IMR-90 (cell line): ENCODE data around the gene BCL2L1. TPM values are rescaled to one million over a fixed set of nuclear protein-coding genes. Genes with fewer than 3 reads are reported as not detected.
A peak's percentile ranks its signal among the peaks of the same experiment; 100 is the strongest.

ENCODE experiments used
- ATAC-seq: fragments of 200-7000 bp; cut with Tn5 transposase; 2 replicates; pipeline ENCODE4 v1.9.1; 2020; ENCODE audit warnings: low read depth, mild to moderate bottlenecking, moderate library complexity
- BruUV-seq: library from RNA; stranded (reverse); fragments of 400-500 nt; replicated peaks from 2 replicates; lab custom pipeline; 2021; lab: Mats Ljungman, UMichigan
- CTCF ChIA-PET: fragments of 300-600 bp; formaldehyde crosslinking; extraction: SDS; loops from one replicate; lab custom pipeline; 2021; ENCODE audit warnings: antibody characterized with exemption; lab: Yijun Ruan, JAX
- POLR2A ChIA-PET: fragments of 300-600 bp; sonication (Branson Sonifier 250); formaldehyde crosslinking; loops from one replicate; lab custom pipeline; 2022; ENCODE audit warnings: antibody characterized with exemption; ENCODE audit not compliant: unreplicated experiment; lab: Charles Lee
- DNase-seq: peaks from one replicate; pipeline ENCODE4 v3.0.0; 2013
- H2AFZ ChIP-seq: replicated peaks from 2 replicates; pipeline ENCODE3; 2013; ENCODE audit warnings: low read length, mild to moderate bottlenecking; ENCODE audit not compliant: poor library complexity
- H2AK5ac ChIP-seq: 2 replicates; pipeline ENCODE4 v1.6.1; 2013; ENCODE audit warnings: low read depth, low read length, inconsistent platforms
- H2AK9ac ChIP-seq: replicated peaks from 2 replicates; pipeline ENCODE3; 2013; ENCODE audit warnings: mild to moderate bottlenecking, low read depth, low read length, moderate library complexity; ENCODE audit not compliant: poor library complexity
- H2BK120ac ChIP-seq: 2 replicates; pipeline ENCODE4 v1.6.1; 2013; ENCODE audit warnings: low read depth, low read length, inconsistent platforms
- H2BK15ac ChIP-seq: 3 replicates; pipeline ENCODE4 v1.6.1; 2013; ENCODE audit warnings: low read depth, low read length, inconsistent platforms
- H2BK20ac ChIP-seq: 2 replicates; pipeline ENCODE4 v1.6.1; 2013; ENCODE audit warnings: low read depth, mild to moderate bottlenecking, inconsistent platforms, low read length, moderate library complexity
- H2BK5ac ChIP-seq: 2 replicates; pipeline ENCODE4 v1.6.1; 2013; ENCODE audit warnings: mild to moderate bottlenecking, low read depth, low read length, inconsistent platforms; ENCODE audit not compliant: poor library complexity, severe bottlenecking
- H3K14ac ChIP-seq: replicated peaks from 2 replicates; pipeline ENCODE4 v1.6.1; 2013; ENCODE audit warnings: low read depth, low read length, inconsistent platforms
- H3K18ac ChIP-seq: 2 replicates; pipeline ENCODE4 v1.6.1; 2013; ENCODE audit warnings: low read depth, low read length, control low read depth
- H3K23ac ChIP-seq: 2 replicates; pipeline ENCODE4 v1.6.1; 2013; ENCODE audit warnings: low read depth, low read length, inconsistent platforms
- H3K27ac ChIP-seq: 2 replicates; pipeline ENCODE4 v1.5.1; 2013; ENCODE audit warnings: mild to moderate bottlenecking, control low read depth, low read length; ENCODE audit not compliant: insufficient read depth
- H3K27me3 ChIP-seq: 2 replicates; pipeline ENCODE4 v1.6.1; 2013; ENCODE audit warnings: low read length; ENCODE audit not compliant: control insufficient read depth, insufficient read depth
- H3K36me3 ChIP-seq: 2 replicates; pipeline ENCODE4 v1.6.1; 2013; ENCODE audit warnings: low read length, mixed read lengths; ENCODE audit not compliant: control insufficient read depth, insufficient read depth
- H3K4ac ChIP-seq: 2 replicates; pipeline ENCODE4 v1.6.1; 2013; ENCODE audit warnings: low read depth, low read length, inconsistent platforms
- H3K4me1 ChIP-seq: 2 replicates; pipeline ENCODE4 v1.6.1; 2013; ENCODE audit warnings: low read length, mixed read lengths; ENCODE audit not compliant: control insufficient read depth, insufficient read depth
- H3K4me2 ChIP-seq: 2 replicates; pipeline ENCODE4 v1.6.1; 2013; ENCODE audit warnings: low read depth, mild to moderate bottlenecking, control low read depth, low read length, moderate library complexity
- H3K4me3 ChIP-seq: 2 replicates; pipeline ENCODE4 v1.5.1; 2013; ENCODE audit warnings: low read depth, mild to moderate bottlenecking, control low read depth, low read length, moderate library complexity; ENCODE audit not compliant: insufficient read depth
- H3K56ac ChIP-seq: 2 replicates; pipeline ENCODE4 v1.6.1; 2013; ENCODE audit warnings: low read length, inconsistent platforms; ENCODE audit not compliant: insufficient read depth; ENCODE audit errors: extremely low read depth
- H3K79me1 ChIP-seq, 2 experiments: 2 replicates each; pipeline ENCODE4 v1.6.1; 2013; ENCODE audit warnings: low read length in 2 of 2, inconsistent platforms in 1 of 2, low read depth in 1 of 2
- H3K9ac ChIP-seq: 2 replicates; pipeline ENCODE4 v1.6.1; 2013; ENCODE audit warnings: low read depth, low read length, control low read depth
- H3K9me1 ChIP-seq: 2 replicates; pipeline ENCODE4 v1.6.1; 2013; ENCODE audit warnings: low read length, inconsistent platforms; ENCODE audit not compliant: insufficient read depth
- H3K9me3 ChIP-seq: 2 replicates; pipeline ENCODE4 v1.6.1; 2013; ENCODE audit warnings: low read length; ENCODE audit not compliant: control insufficient read depth, insufficient read depth
- H4K20me1 ChIP-seq: 2 replicates; pipeline ENCODE4 v1.6.1; 2013; ENCODE audit warnings: low read length, inconsistent platforms; ENCODE audit not compliant: insufficient read depth
- H4K5ac ChIP-seq: 2 replicates; pipeline ENCODE4 v1.6.1; 2013; ENCODE audit warnings: mild to moderate bottlenecking, low read depth, low read length, control low read depth
- H4K8ac ChIP-seq, 2 experiments: 2 replicates each; pipeline ENCODE4 v1.6.1; 2013; ENCODE audit warnings: low read depth in 2 of 2, low read length in 2 of 2, control low read depth in 1 of 2, inconsistent platforms in 1 of 2
- H4K91ac ChIP-seq: 2 replicates; pipeline ENCODE4 v1.6.1; 2013; ENCODE audit warnings: low read depth, low read length, inconsistent platforms; ENCODE audit not compliant: insufficient read depth
- CEBPB ChIP-seq: IDR thresholded peaks from 2 replicates; pipeline ENCODE4 v1.6.1; 2012; ENCODE audit warnings: low read depth, low read length, improper control_type of control experiment
- CHD1 ChIP-seq: IDR thresholded peaks from 2 replicates; pipeline ENCODE4 v1.6.1; 2012; ENCODE audit warnings: low read depth, low read length, improper control_type of control experiment
- CTCF ChIP-seq: conservative IDR thresholded peaks from 2 replicates; pipeline ENCODE4 v1.5.1; 2012; ENCODE audit warnings: mild to moderate bottlenecking, low read depth, low read length, improper control_type of control experiment
- ELK1 ChIP-seq: fragments of 150-350 bp; IDR thresholded peaks from 2 replicates; pipeline ENCODE4 v1.6.1; 2016; ENCODE audit warnings: low read depth, mild to moderate bottlenecking, low read length, moderate library complexity, borderline replicate concordance
- FOS ChIP-seq: fragments of 150-350 bp; IDR thresholded peaks from 2 replicates; pipeline ENCODE4 v1.6.1; 2016; ENCODE audit warnings: low read depth, low read length
- MAFK ChIP-seq: IDR thresholded peaks from 2 replicates; pipeline ENCODE4 v1.6.1; 2012; ENCODE audit warnings: low read depth, low read length, improper control_type of control experiment
- MAZ ChIP-seq: IDR thresholded peaks from 2 replicates; pipeline ENCODE4 v1.6.1; 2012; ENCODE audit warnings: low read depth, mild to moderate bottlenecking, low read length, improper control_type of control experiment, moderate library complexity, borderline replicate concordance
- MXI1 ChIP-seq: IDR thresholded peaks from 2 replicates; pipeline ENCODE4 v1.6.1; 2012; ENCODE audit warnings: low read depth, mild to moderate bottlenecking, low read length, moderate library complexity, borderline replicate concordance
- NFE2L2 ChIP-seq: fragments of 150-350 bp; IDR thresholded peaks from 2 replicates; pipeline ENCODE4 v1.6.1; 2016; ENCODE audit warnings: low read depth, mild to moderate bottlenecking, low read length
- RAD21 ChIP-seq: IDR thresholded peaks from 2 replicates; pipeline ENCODE4 v1.6.1; 2012; ENCODE audit warnings: low read length, improper control_type of control experiment
- RFX5 ChIP-seq: IDR thresholded peaks from 2 replicates; pipeline ENCODE4 v1.8.0; 2012; ENCODE audit warnings: low read depth, mild to moderate bottlenecking, low read length, moderate library complexity
- SMC3 ChIP-seq: fragments of 150-350 bp; IDR thresholded peaks from 2 replicates; pipeline ENCODE4 v1.6.1; 2016; ENCODE audit warnings: low read depth, mild to moderate bottlenecking, antibody characterized with exemption, low read length, moderate library complexity
- USF2 ChIP-seq: fragments of 150-350 bp; IDR thresholded peaks from 2 replicates; pipeline ENCODE4 v1.6.1; 2017; ENCODE audit warnings: mild to moderate bottlenecking, antibody characterized with exemption, low read length, low read depth
- WGBS, 2 experiments: methylation state at CpG; one replicate each; pipeline versions ENCODE4 v1.1.5 to v1.1.7; 2013; ENCODE audit warnings: missing lambda C conversion rate in 2 of 2; ENCODE audit not compliant: insufficient read length in 1 of 2; ENCODE audit errors: extremely low coverage in 2 of 2; 5-methylcytosine and 5-hydroxymethylcytosine counted together
- dilution Hi-C: fragments of 300-500 bp; cut with HindIII; formaldehyde crosslinking; loops from one replicate; pipeline ENCODE4 v1.14.3; 2018; ENCODE audit warnings: low sequenced_read_pairs; ENCODE audit not compliant: unreplicated experiment
- in situ Hi-C: fragments of 300-500 bp; cut with MboI; formaldehyde crosslinking; loops from 3 replicates; pipeline ENCODE4 v1.14.3; 2019; ENCODE audit warnings: low sequenced_read_pairs, inconsistent platforms, mixed read lengths
- intact Hi-C: fragments of 100-400 bp; cut with micrococcal nuclease; formaldehyde crosslinking; loops from 2 replicates; pipeline ENCODE4 v1.10.0; 2022
- polyA plus RNA-seq, 3 experiments: library from polyadenylated mRNA; depleted of rRNA; stranded (reverse); fragments of >200 nt; gene quantifications; 2 replicates each; pipeline ENCODE4 v1.2.3, GENCODE V29; 2012; ENCODE audit warnings: low replicate concordance in 1 of 3
- total RNA-seq: library from RNA; depleted of rRNA; stranded (reverse); fragments of >200 nt; gene quantifications from 2 replicates; pipeline ENCODE4 v1.2.3, GENCODE V29; 2012

Gene BCL2L1
- total and polyA plus RNA-seq, 2 of the 4 experiments (the other 2 are of a cell fraction): 40.2 to 41.9 TPM

- no peak overlapping the region for H2AK9ac ChIP-seq
- peak overlapping the region; percentile 61; the same call in 1 of the 2 replicates for H2BK120ac ChIP-seq
- H3K9ac ChIP-seq: peak overlapping the region; percentile 27; the same call in 1 of the 2 replicates
- no peaks in the 10 kb centered on the region for H3K27me3 ChIP-seq
- peak overlapping the region; percentile 24; the same call in 1 of the 2 replicates for H3K18ac ChIP-seq
- H4K8ac ChIP-seq: peak overlapping the region in 1 of 2 experiments; percentile 70; a peak in 2 of 4 replicates
- H2BK5ac ChIP-seq: peak overlapping the region; percentile 22
- no peaks in the 10 kb centered on the region for H3K9me3 ChIP-seq
- BruUV-seq: no TSS peak
- dilution Hi-C loops: no loop called here
- H4K5ac ChIP-seq: peak overlapping the region; percentile 74
- intact Hi-C loops: no loop called here
- H2AFZ ChIP-seq: no peak overlapping the region
- H3K4me1 ChIP-seq: peaks cover 36% of the 10 kb centered on the region
- POLR2A ChIA-PET: no interaction called here
- peaks cover 23% of the 10 kb centered on the region for H3K36me3 ChIP-seq
- DNase-seq: no peak
- peak overlapping the region; percentile 51; the same call in 1 of the 2 replicates for H3K23ac ChIP-seq
- H3K4me2 ChIP-seq: no peak overlapping the region
- H2BK15ac ChIP-seq: peak overlapping the region; percentile 8; the same call in 1 of the 3 replicates
- no peak overlapping the region for H3K56ac ChIP-seq
- peaks cover 56% of the 10 kb centered on the region for H3K9me1 ChIP-seq
- H4K91ac ChIP-seq: peak overlapping the region; percentile 48
- H3K4ac ChIP-seq: peak overlapping the region; percentile 78
- in situ Hi-C loops: no loop called here
- peak overlapping the region; percentile 77; the same call in 1 of the 2 replicates for H2AK5ac ChIP-seq
- peaks cover 53 to 92% of the 10 kb centered on the region in 2 experiments for H3K79me1 ChIP-seq
- H4K20me1 ChIP-seq: peaks cover 52% of the 10 kb centered on the region
- no peak for ATAC-seq
- H3K27ac ChIP-seq: peak overlapping the region; percentile 4; the same call in 1 of the 2 replicates
- CTCF ChIA-PET: interaction anchor here (0.9 kb wide), 1 partner anchor 18 kb away, joined by 3 read pairs; no protein-coding TSS in a partner anchor
- H3K14ac ChIP-seq: peak overlapping the region; percentile 60
- no peak overlapping the region for H3K4me3 ChIP-seq
- WGBS, 2 experiments: no CpG with 5 or more reads among the region's 9 CpGs
- peak overlapping the region; percentile 52; the same call in 1 of the 2 replicates for H2BK20ac ChIP-seq
- TF ChIP-seq ELK1 (no peak), RAD21 (no peak), SMC3 (no peak), MAZ (no peak), FOS (no peak), USF2 (no peak), CHD1 (no peak), CEBPB (no peak), CTCF (no peak), MAFK (no peak), RFX5 (no peak), MXI1 (no peak), NFE2L2 (no peak)
These were observed 43.0 kb downstream of the BCL2L1 start for GRCh38 chr20:31679357-31680285.
